Fibroblast of peridontal ligament (primary cell): ENCODE measurements around the gene NAMPT.
A peak's percentile ranks its signal among the peaks of the same experiment; 100 is the strongest.
"Not testable (repeated sequence)": the region's sequence is repeated elsewhere in the genome, so short reads cannot be mapped to it uniquely, and the experiment has no call there.

Experiments
- DNase-seq: peaks from one replicate; pipeline ENCODE4 v3.0.0-alpha.2; 2010; ENCODE audit errors: extremely low read depth

The NAMPT gene

DNA sequence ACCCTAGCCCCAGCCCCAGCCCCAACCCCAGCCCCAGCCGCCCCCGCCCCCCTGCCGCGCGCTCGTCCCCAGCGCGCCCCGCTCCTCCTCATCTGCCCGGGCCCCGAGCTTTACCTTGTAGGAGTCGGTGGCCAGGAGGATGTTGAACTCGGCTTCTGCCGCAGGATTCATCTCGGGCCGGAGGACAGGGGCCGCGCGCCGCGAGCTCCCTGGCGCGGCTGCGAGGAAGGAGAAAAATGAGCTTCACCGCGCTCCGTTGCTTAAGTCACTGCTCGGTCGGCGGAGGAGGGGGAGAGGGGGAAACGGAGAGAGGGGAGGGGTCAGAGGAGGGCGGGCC lies at the start of gene NAMPT:
Gene NAMPT, minus strand, starts transcription at position 270 of the 337 bp plus-strand sequence. Its CDS starts 99 bp downstream, at position 171.
- no peak for DNase-seq

DNA sequence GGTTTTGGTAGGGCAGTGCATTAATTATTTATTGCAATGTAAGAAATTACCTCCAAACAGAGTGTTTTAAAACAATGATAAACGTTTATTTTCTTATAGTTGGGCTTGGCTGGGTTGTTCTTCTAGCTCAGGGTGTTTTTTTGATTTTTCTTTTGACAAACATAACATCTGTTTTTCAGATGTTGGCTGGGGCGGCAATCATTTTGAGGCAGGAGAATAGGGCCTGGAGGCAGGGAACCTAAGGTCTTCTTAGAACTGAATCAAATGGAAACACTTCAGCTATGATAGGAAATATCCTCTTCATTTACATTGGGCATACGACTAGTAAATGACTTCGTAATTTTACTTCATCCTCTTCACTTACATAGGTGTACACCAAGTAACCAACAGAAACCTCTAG lies 47.4 kb upstream of the NAMPT start:
- no peak for DNase-seq

GRCh38 chr7:106331441-106332175 lies 46.8 kb upstream of the NAMPT start:
- no peak for DNase-seq

DNA sequence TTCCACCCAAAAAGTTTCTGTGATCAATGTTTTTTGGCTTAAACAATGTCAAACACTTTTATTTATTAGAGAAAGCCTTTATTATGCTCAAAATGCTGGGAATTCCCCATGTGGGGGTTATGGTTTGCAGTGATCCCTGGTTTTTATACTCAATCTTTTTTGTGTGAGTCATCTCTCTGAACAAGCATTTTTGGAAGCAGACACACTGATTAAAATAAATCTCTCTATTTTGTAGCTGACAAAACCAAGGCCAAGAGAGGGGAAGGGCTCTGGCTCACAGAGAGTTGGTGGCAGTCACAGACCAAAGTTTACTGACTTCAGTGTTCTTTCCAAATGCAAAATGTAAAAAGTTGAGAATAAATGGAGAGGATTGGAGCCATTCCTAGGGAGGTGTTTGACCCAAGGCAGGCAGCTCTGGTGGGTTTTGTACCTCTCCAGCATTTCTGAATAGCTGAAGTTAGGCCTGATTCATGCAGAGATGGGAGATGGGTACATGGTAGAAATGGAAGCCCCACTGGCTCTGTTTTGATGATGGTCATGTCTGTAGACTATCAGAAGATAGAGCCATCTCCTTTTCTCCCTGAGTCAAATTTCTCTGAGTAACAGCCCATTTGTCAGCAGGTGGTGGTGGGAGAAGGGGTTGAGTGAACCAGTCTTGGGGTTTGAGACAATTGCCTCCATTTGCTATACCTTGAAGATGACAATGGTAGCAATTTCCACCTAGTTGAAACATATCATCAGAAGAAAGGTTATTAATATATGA lies 45.4 kb upstream of the NAMPT start:
- DNase-seq: peak; percentile 83

GRCh38 chr7:106329408-106329807 lies 44.6 kb upstream of the NAMPT start:
- DNase-seq: peak; percentile 54

DNA sequence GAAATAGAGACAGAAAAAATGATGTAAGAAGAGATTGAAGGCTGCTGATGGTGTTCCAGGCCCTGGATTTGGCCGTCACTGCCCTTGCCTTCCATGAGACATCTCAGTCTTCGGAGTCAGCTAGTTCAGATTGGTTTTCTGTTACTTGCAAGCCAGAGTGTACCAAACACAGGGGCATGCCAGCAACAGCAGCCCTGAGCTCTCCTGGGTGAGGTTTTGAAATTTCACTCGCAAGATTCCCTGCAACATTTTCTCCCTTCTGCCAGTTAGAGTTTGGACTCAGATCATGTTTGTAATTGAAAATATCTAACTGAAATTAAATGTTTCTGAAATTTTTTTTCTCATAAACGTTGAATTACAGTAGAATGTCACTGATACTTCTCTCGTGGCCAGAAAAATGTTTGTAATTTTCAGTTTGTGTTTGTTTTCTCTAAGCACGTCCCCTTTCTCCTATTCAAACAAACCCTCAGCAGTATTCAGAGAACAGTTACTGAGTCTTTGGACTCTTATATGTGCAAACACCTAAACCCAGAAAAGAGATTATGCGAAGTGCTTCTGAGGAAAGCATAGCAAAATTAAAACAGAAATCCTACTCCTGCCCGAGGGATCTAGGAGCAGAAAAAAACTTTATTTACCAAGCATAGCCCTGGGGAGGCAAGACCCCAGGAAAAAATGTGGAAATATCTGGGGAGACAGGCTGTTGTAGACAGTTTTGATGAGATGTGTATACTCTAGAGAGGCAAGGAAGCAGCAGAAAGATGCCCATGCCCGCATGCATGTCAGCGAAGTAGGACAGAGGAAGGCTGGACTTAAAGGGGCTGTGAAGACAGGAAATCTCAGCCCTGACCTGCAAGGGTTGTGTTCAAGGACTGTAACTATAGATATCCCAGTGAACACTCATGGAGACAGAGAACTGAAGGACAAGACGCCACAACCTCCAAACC lies 43.0 kb upstream of the NAMPT start:
- no peak for DNase-seq

DNA sequence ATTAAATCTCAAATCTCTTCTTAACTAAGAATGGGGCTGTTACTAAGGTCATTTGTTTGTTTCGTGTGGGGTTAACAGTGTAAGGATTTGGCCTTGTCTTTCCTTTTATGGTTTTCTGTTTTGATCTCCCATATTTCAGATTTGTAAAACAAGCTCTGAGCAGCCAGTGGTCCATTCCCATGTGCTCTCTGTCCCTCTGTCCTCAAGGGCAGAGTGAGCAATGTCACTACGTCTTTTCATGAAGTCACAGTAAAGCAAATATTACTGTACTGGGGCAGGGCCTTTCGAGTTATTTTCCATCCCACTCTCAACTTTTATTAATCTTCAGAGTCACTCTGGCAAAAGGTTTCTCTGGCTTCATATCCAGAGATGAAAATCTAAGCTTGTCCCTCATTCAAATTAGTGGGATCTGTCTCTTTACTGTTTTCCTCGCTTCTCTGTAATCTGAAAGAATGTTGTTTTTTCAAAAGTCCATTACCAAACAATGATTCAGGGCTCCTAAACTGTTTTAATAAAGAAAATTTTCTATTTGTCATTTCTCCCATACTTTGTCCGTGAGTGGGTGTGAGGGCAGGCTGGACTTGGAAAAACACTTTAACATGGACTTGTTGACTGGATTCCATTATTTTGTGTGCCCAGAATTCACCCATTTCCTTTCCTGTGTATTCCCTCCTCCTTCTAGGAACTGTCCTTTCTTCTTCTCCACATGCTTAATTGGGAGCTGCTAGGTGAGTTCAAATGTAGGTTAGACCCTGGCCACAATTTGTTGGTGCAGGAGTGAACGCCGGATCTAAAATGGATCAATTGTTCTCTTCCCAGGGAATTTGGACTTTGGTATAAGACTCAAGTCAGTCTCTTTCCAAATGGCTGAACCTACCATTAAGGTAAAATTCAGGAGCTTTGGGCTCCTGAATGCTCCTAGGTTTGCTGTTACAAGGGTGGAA lies 42.1 kb upstream of the NAMPT start:
- no peak for DNase-seq

- not testable (repeated sequence) for DNase-seq
Observed at GRCh38 chr7:106324509-106324908, 39.7 kb upstream of the NAMPT start.

DNA sequence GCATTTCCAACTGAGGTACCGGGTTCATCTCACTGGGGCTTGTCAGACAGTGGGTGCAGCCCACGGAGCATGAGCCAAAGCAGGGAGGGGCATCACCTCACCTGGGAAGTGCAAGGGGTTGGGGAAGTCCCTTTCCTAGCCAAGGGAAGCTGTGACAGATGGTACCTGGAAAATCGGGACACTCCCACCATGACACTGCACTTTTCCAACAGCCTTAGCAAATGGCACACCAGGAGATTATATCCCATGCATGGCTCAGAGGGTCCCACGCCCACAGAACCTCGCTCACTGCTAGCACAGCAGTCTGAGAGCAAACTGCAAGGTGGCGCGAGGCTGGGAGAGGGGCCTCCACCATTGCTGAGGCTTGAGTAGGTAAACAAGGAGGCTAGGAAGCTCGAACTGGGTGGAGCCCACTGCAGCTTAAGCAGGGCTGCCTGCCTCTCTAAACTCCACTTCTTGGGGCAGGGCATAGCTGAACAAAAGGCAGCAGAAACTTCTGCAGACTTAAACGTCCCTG lies 35.5 kb upstream of the NAMPT start:
- DNase-seq: not testable (repeated sequence)

DNA sequence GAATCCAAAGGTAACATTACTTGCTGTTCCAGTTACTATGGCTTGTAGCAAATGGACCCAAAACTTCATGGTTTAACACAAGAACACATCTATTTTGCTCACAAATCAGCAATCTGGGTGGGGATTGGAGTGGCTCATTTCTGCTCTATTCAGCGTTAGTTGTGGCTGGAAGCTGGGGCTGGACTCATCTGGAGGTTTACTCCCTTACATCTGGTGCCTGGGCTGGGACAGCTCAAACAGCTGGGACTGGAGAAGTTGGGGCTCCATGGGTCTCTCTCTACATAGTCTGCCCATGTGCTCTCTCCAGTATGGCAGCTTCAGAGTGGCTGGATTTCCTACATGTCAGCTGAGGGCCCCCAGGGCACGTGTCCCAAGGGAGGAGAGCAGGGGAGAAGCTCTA lies 33.7 kb upstream of the NAMPT start:
- DNase-seq: no peak

GRCh38 chr7:106317971-106318370 lies 33.2 kb upstream of the NAMPT start:
- DNase-seq: no peak

- no peak for DNase-seq
Observed at GRCh38 chr7:106316947-106317346, 32.2 kb upstream of the NAMPT start.

GRCh38 chr7:106314875-106315274 lies 30.1 kb upstream of the NAMPT start:
- DNase-seq: no peak

DNA sequence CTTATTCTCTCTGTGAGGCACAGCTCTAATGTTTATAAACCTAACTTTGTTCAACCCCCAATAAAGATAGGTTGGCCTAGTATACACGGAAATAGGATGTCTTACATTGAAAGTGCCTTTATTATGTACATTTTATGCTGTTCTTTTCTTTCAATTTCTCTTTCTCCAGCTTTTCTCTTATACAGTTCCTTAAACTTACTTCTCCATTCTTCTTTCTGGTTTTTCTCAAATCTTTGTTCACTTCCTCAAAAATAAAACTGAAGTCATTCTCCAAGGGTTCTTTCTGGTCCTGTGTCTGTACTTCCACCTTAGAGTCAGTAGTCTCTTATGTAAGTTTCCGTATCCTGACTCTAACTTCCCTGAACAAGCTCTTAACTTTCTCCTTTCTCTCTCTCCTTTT lies 29.2 kb upstream of the NAMPT start:
- DNase-seq: no peak

DNA sequence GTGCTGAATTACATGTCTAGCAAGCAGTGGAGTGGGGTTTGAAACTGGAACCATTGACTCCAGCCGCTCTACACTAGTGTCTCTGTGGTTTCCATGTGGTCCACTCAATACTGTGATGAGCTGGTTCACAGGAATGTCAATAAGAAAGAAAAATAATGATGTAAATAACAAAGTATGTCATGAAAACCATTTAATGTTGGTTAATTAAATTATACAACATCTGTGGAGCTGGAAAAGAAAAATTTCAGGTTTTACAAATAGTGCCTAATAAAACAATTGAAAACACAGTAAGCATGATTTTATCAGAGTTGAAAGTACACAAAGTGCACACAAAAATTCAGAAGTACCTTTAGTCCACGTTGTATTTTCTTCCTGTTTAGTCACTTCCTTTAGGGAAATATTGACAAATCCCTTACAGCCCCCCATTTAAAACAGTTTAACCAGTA lies 28.7 kb upstream of the NAMPT start:
- DNase-seq: peak; percentile 54

GRCh38 chr7:106312906-106313305 lies 28.1 kb upstream of the NAMPT start:
- DNase-seq: no peak

DNA sequence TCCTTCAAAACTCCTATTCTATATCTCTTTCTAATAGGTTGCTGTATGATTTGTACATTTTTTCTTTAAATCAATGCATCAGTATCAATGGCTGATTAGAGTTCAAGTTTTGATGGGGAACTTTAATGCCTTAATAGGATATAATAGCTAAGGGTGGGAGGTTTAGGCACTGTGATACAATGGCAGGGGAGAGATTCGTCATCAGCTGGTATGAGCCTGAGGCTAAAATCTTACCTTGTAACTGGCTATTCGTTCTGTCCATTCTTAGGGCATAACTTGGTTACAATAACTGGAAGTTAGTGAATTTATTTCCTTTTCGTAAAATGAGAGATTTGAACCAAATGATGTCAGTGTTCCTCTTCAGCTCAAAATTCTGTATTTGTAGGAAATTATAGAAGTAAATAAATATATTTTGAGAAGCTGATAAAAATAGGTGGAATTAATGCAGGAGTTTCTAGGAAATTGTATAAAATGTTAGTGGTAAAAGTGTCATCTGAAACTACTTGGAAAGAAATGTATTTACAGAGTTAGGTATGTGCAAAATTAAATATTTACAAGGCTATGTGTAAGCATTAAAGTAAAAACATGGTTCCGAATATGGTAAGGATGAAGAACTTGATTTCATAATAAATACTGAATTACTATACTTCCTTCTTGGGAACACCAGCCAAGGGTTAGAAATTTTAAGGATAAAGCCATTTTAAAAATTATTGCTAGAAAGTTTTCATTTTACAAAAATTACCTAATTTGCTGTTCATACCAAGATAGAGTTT lies 27.5 kb upstream of the NAMPT start:
- no peak for DNase-seq

DNA sequence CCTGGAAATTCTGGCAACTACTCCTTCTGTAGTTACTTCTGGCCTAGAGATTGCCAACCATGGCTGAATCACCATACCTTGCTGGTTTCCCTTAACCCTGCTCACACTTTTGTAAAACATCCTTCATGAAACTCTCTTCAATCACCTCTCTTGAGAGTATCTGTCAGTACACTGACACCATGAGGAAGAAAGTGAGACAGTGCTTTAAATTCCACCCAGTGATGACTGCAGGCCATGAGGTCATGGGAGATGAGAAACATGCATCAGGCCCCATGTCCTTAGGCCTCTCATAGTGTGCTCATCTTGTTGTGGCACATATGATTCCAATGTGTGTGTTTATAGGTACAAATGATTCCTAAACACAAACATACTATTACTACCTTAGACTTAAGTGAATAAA lies 24.6 kb upstream of the NAMPT start:
- DNase-seq: no peak

DNA sequence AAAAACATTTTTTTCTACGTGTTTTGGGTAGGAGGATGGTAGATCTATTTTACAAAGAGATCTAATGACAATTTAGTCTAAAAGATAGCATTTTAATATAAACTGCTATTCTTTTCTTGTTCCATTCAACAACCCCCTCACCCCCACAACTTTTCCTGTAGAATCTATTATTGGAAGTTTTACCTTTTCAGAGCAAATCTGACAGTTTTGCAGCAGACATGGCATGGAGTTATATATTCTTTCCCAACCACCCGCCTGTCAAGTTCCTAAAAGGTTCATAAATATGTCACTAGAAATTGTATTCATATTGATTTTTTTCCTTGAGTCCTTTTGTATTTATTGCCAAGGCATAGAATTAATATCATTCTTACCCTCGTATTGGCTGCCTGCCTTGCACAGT lies 21.5 kb upstream of the NAMPT start:
- DNase-seq: no peak

DNA sequence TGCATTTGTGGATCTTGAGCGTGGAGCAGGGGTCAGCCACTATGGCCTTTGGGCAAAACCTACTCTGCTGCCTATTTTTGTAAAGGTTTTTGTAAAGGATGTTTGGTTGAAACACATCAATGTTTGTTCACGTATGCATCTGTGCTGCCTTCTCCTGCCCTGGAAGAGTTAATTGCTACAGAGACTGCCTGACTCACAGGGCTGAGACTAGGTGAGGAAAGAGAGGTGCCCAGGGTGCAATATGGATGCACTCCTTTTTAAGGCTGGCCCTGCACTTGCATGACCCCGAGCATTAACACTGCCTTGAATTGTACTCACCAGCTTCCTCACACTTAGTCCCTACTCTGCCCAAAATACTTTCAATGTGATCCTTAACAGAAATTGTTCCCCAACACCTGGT lies 20.9 kb upstream of the NAMPT start:
- no peak for DNase-seq
